Measurements from ENCODE around the gene SLC35F2.
"Not testable (repeated sequence)": the region's sequence is repeated elsewhere in the genome, so short reads cannot be mapped to it uniquely, and the experiment has no call there.

Gene SLC35F2

DNA sequence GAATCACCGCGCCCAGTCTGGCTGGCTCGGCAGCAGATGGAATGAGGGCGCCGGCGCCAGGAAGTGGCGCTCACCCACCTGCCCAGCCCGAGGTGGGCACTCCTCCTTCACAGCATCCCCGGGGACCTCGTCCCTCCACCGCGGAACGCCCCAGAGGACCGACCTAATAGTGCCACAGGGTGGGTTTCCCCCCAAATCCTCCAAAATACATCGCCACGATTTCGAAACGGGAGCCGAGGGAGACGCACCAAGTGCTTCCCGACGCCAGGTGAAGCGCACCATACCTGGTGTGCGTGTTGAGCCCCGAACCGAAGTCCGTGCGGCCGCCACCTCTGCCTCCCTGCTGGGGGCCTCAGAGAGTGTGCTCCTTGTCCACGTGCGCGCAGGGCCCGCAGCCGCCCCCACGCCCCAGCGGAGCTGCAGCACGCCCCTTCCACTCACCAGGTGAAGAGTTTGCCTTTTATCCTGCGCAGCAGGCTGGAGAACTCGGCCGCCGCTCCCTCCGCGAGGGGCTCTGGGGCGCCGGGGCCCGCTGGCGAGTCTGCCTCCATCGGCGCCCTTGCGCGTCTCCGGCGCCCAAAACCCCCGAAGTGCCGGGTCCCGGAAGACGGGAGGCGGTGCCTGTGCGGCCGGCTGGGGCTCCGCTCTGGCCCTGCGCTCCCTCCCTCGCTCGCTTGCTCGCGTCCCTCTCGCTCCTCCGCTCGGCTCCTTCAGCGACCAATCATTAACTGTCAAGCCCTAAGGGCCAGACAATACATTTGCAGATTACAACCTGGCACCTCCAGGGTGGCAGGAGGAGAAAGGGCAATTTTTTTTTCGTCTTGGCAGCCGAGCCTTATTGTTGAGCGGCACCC is at the start of gene SLC35F2:
TSS of gene SLC35F2 (minus strand) at position 571 of the 854 bp plus-strand sequence. CDS start at position 551, 20 bp downstream.
- DNase-seq: peak; percentile 70

DNA sequence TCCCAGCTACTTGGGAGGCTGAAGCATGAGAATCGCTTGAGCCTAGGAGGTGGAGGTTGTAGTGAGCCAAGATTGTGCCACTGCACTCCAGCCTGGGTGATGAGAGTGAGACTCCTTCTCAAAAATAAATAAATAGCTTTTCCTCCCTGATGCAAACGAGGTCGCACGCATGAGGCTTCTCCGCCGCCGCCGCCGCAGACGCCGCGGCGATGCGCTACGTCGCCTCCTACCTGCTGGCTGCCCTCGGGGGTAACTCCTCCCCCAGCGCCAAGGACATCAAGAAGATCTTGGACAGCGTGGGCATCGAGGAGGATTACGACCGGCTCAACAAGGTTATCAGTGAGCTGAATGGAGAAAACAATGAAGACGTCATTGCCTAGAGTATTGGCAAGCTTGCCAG is 49.6 kb upstream of the SLC35F2 start:
- DNase-seq: no peak

DNA sequence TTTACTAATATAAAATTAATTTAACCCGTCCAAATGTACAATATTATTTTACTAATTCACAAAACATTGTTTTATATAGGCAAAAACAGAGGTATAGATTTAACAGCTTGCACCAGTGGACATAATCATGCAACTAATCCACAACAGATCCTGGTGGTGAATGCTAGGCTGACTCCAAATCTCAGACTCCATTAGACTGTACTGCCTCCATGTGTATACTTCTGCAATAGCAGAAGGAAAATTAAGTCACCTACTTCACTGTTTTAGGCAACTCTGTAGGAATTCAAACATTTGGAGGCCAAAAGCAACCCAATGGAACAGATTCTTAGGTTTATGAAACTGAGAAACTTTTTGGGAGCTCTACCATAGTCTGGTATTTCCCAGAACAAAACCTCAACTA is 39.7 kb upstream of the SLC35F2 start:
- DNase-seq: no peak

DNA sequence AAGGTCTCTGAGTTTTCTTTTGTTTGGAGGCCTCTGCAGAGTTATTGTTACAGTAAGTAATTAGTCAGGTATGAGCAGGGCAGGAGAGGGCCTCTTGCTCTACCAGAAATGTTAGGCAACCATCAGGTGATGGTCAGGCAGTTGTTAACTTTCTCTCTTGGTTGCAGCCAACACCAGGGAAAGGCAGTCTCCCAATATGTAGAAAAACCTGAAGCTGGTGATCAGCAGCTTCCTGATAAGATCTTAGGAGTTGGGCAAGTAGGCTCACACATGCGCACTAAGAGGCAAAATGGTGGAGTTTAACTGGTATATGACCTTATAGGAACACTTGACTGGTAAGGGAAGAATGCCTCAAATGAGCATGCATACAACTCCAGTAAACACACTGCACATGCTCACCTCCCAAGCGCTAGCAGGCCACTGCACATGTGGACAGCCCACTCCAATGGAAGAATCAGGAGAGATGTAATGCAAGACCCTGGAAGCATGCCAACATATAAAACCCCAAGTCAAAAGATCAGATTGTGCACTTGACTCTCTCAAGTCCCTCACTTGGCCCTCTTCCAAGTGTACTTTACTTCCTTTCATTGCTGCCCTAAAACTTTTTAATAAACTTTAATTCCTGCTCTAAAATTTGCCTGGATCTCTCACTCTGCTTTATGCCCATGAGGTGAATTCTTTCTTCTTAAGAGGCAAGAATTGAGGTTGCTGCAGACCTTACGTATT is 23.7 kb upstream of the SLC35F2 start:
- no peak for DNase-seq

DNA sequence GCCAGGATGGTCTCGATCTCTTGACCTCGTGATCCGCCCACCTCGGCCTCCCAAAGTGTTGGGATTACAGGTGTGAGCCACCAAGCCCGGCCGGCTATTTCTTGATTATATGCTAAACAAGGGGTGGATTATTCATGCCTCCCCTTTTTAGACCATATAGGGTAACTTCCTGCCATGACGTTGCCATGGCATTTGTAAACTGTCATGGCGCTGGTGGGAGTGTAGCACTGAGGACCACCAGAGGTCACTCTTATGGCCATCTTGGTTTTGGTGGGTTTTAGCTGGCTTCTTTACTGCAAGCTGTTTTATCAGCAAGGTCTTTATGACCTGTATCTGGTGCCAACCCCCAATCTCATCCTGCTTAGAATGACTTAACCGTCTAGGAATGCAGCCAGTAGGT is 22.9 kb upstream of the SLC35F2 start:
- DNase-seq: not testable (repeated sequence)

- DNase-seq: no peak
Observed at GRCh38 chr11:107876141-107876540, 17.6 kb upstream of the SLC35F2 start.

- DNase-seq: no peak
Observed at GRCh38 chr11:107864591-107864990, 6.0 kb upstream of the SLC35F2 start.

- no peak for DNase-seq
Observed at GRCh38 chr11:107860688-107861087, 2.1 kb upstream of the SLC35F2 start.

DNA sequence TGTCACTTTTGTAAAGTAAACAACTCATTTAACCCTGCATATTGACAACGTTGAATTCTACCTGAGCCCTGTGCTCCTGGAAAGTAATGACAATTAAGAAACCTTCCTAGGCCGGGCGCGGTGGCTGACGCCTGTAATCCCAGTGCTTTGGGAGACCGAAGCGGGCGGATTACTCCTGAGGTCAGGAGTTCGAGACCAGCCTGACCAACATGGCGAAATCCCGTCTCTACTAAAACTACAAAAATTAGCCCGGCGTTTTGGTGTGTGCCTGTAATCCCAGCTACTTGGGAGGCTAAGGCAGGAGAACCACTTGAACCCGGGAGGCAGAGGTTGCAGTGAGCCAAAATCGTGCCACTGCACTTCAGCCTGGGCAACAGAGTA is 1.6 kb upstream of the SLC35F2 start:
- DNase-seq: not testable (repeated sequence)

DNA sequence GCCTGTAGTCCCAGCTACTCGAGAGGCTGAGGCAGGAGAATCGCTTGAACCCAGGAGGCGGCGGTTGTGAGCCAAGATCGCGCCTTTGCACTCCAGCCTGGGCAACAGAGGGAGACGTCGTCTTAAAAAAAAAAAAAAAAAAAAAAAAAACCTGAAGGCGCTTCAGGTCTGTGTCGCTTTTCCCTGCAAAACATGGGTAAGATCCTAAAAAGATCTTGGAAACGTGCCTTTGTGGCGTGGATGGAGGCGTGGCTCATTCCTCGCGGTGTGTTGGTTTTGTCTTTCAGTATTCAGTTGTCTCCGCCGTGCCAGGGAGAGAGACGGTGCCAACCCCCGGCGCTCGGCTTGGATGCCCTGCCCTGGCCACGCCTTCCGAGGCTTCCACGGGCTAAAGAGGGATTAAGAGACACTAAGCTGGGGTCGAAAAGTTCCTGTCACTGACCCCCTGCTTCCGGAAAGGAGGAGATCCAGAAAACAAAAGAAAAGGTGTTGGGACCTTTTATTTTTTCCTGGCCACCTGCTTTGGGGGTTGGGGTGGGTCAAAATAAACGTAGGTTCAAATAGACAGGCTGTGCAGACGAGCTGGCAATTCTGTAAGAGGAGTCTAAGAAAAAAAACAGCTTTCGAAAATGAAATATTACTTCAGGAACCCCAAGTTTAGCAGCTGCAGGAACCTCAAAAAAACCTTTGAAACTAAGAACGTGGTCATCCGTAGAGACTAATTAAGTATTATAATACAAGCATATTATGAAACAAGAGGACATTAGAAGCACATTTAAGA is 1.1 kb upstream of the SLC35F2 start:
- DNase-seq: peak; percentile 31

- no peak for DNase-seq
Observed at GRCh38 chr11:107857550-107858216, 904 bp downstream of the SLC35F2 start.

GRCh38 chr11:107856981-107857517 is 1.5 kb downstream of the SLC35F2 start:
- no peak for DNase-seq

DNA sequence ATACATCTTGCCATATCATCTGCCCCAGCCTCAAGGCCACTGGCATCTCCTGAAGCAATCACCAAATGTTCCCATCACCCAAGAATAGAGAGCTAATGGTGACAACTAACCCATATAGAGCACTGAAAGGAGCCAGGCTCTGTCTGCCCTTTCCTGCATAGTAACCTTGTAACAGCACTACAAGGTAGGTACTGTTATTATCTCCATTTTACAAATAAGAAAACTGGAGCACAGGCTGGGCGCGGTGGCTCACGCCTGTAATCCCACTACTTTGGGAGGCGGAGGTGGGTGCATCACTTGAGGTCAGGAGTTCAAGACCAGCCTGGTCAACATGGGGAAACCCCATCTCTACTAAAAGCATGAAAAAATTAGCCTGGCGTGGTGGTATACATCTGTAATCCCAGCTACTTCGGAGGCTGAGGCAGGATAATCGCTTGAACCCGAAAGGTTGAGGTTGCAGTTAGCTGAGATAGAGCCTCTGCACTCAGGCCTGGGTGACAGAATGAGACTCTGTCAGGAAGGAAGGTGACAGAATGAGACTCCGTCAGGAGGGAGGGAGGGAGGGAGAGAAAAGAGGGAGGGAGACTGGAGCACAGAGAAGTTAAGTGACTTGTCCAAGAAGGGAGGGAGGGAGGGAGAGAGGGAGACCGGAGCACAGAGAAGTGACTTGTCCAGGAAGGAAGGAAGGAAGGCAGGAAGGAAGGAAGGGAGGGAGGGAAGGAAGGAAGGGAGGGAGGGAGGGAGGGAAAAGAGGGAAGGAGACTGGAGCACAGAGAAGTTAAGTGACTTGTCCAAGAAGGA is 2.2 kb downstream of the SLC35F2 start:
- no peak for DNase-seq

DNA sequence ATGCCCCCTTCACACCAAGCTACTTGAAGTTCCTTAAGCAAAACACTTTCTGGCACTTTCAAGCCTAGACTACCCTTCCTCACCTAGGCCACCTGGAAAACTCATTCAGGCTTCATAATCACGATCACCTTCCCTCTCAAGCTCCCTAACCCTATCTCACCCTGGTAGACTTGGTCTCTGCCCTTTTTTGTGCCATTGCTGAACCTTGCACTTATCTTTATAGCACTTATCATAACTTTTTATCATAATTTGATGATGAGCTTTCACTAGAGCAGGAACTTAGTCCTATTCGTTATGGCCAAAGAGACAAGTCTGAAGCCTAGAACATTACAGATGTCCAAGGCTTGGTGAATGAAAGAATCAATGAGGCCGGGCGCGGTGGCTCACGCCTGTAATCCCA is 5.5 kb downstream of the SLC35F2 start:
- no peak for DNase-seq

DNA sequence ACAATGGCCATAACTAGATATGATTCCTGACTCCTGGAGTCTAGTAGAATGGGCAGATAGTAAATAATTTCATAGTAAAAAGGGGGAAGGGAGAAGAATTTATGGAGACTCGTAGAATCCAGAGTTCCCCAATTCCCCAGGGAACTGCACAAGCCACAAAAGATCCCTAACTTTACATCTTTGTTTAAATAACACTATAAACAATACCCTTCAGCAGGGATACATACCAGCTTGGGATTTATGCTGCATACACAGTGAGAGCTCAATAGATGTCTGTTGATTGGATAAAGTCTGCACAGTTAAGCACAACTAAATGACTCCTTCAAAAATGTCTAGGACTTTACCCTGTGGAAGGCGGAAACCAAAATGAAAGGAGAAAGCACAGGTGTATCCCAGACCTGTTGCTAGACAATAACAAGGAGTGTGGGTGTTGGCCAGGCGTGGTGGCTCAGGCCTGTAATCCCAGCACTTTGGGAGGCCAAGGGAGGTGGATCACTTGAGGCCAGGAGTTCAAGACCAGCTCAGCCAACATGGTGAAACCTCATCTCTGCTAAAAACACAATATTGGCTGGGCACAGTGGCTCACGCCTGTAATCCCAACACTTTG is 6.8 kb downstream of the SLC35F2 start:
- DNase-seq: no peak

DNA sequence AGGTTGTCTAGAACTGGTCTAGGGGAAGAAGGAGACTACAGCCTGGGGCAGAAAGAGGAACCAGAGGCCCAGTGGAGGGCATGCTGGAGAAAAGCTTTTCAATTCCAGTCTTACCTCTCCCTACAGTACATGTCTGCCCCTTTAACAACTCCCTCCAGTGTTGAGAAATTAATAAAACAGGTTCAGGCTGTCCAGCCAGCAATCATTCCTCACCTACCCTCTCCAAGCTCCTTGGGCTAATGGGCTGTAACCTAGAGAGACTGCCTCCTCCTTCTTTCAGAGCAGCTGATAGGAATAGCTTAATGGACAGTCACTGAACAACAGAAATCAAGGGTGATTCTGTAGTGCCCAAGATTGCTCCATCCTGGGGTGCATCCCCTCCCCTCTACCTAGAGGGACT is 8.8 kb downstream of the SLC35F2 start:
- no peak for DNase-seq

GRCh38 chr11:107848345-107848744 is 10.2 kb downstream of the SLC35F2 start:
- no peak for DNase-seq

DNA sequence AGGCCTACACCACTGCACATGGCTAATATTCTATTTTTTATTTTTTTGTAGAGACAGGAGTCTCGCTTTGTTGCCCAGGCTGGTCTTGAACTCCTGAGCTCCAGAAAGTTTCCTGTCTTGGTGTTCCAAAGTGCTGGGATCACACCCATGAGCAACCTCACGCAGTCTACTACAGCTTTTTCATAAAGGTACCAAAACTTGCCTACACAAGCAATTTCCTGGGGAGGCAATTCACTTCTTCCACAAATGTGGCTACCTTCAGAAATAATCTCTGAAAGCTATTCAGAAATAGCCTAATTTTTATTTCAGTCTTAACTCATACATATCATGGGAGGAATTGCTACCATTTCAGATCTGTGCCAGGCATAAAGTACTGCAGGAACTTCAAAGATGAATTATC is 11.4 kb downstream of the SLC35F2 start:
- DNase-seq: no peak

- no peak for DNase-seq
Observed at GRCh38 chr11:107844041-107844440, 14.5 kb downstream of the SLC35F2 start.

DNA sequence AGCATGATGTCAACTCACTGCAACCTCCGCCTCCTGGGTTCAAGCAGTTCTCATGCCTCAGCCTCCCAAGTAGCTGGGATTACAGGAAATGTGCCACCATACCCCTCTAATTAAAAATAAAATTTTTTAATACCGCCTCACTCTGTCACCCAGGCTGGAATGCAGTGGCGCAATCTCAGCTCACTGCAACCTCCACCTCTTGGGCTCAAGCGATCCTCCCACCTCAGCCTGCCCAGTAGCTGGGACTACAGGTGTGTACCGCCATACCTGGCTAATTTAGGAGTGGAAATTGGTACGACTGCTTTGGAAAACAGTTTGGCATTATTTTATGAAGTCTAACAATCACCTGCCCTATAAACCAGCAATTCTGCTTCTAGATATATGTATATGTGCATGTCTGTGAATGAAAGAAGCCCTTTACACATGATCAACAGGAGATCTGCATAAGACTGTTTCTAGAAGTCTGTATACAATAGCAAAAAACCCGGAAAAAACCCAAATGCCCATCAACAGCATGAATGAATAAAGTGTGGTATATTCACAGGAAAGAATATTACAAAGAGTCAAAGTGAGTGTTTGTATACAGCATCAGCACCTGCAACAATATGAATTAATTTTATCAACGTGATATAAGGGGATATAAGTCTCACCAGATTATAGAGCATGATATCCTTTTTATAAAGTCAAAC is 16.0 kb downstream of the SLC35F2 start:
- DNase-seq: no peak

- DNase-seq: no peak
Observed at GRCh38 chr11:107840129-107840484, 18.5 kb downstream of the SLC35F2 start.
